Endothelial cell of umbilical vein (primary cell): Measurements from ENCODE around the gene STK32C. TPM values are rescaled to one million over a fixed set of nuclear protein-coding genes. Genes with fewer than 3 reads are reported as not detected.

Experiments
- BruUV-seq: library from RNA; stranded (reverse); fragments of 400-500 nt; replicated peaks from 2 replicates; lab custom pipeline; 2021; lab: Mats Ljungman, UMichigan
- CTCF ChIA-PET: fragments of 300-600, 350-600 bp; sonication (Branson Sonifier 250); formaldehyde crosslinking; loops from one replicate; lab custom pipeline; 2021; ENCODE audit warnings: antibody characterized with exemption, inconsistent platforms; lab: Charles Lee
- POLR2A ChIA-PET: fragments of 300-600, 350-600 bp; sonication (Branson Sonifier 250); formaldehyde crosslinking; loops from one replicate; lab custom pipeline; 2021; ENCODE audit warnings: antibody characterized with exemption, inconsistent platforms; lab: Charles Lee
- DNase-seq: peaks from one replicate; pipeline ENCODE4 v3.0.0-alpha.2; 2011; ENCODE audit warnings: low read depth, low spot score
- FAIRE-seq: peaks from 2 replicates; lab custom pipeline; 2011; peaks lifted over from hg19 to GRCh38; lab: Jason Lieb, UNC
- H2AFZ ChIP-seq: 2 replicates; pipeline ENCODE4 v1.6.0; 2012; ENCODE audit warnings: low read depth, low read length, control low read depth, inconsistent platforms
- H3K27ac ChIP-seq: 2 replicates; pipeline ENCODE4 v1.5.1; 2011; ENCODE audit warnings: low read depth, mild to moderate bottlenecking, control low read depth, low read length, moderate library complexity; ENCODE audit not compliant: insufficient read depth
- H3K27me3 ChIP-seq, 2 experiments: 2 replicates each; pipeline versions ENCODE4 v1.6.0 to v1.6.1; 2011; ENCODE audit warnings: low read length in 2 of 2, mixed read lengths in 1 of 2; ENCODE audit not compliant: control insufficient read depth in 2 of 2, insufficient read depth in 2 of 2
- H3K36me3 ChIP-seq, 2 experiments: 2 replicates in 1 of 2; 3 replicates in 1 of 2; pipeline ENCODE4 v1.5.1; 2011; ENCODE audit warnings: low read length in 2 of 2, mild to moderate bottlenecking in 1 of 2, moderate library complexity in 1 of 2; ENCODE audit not compliant: control insufficient read depth in 2 of 2, insufficient read depth in 2 of 2; ENCODE audit errors: extremely low read depth in 1 of 2
- H3K4me1 ChIP-seq: 3 replicates; pipeline ENCODE4 v1.5.1; 2011; ENCODE audit warnings: mild to moderate bottlenecking, low read length; ENCODE audit not compliant: control insufficient read depth, insufficient read depth; ENCODE audit errors: extremely low read depth
- H3K4me2 ChIP-seq: 2 replicates; pipeline ENCODE4 v1.6.1; 2011; ENCODE audit warnings: low read length, control low read depth, mixed read lengths; ENCODE audit not compliant: insufficient read depth
- H3K4me3 ChIP-seq, 3 experiments: fragments of 200-600 bp in 1 of 3; sonication (generic), shearing (Covaris generic) in 1 of 3; replicated peaks in 1 of 3; 2 replicates each; pipeline ENCODE4 v1.5.1; 2011 to 2016; ENCODE audit warnings: control low read depth in 3 of 3, low read length in 3 of 3, mild to moderate bottlenecking in 2 of 3, inconsistent platforms in 1 of 3, low read depth in 1 of 3, moderate library complexity in 1 of 3; ENCODE audit not compliant: insufficient read depth in 1 of 3
- H3K79me2 ChIP-seq: 2 replicates; pipeline ENCODE4 v1.6.0; 2012; ENCODE audit warnings: low read length, inconsistent platforms; ENCODE audit not compliant: control insufficient read depth, insufficient read depth
- H3K9ac ChIP-seq: replicated peaks from 2 replicates; pipeline ENCODE3; 2011; ENCODE audit warnings: low read length, control low read depth; ENCODE audit not compliant: insufficient read depth; ENCODE audit errors: extremely low read depth
- H3K9me1 ChIP-seq: replicated peaks from 3 replicates; pipeline ENCODE4 v1.6.0; 2011; ENCODE audit warnings: mild to moderate bottlenecking, low read length; ENCODE audit not compliant: control insufficient read depth, insufficient read depth; ENCODE audit errors: extremely low read depth
- H3K9me3 ChIP-seq: replicated peaks from 2 replicates; pipeline ENCODE4 v1.5.1; 2012; ENCODE audit warnings: low read length, inconsistent platforms; ENCODE audit not compliant: control insufficient read depth, insufficient read depth
- H4K20me1 ChIP-seq: replicated peaks from 2 replicates; pipeline ENCODE3; 2011; ENCODE audit warnings: mild to moderate bottlenecking, low read length; ENCODE audit not compliant: control insufficient read depth, insufficient read depth; ENCODE audit errors: extremely low read depth
- EZH2 ChIP-seq: IDR thresholded peaks from 2 replicates; pipeline ENCODE4 v1.6.1; 2012; ENCODE audit warnings: borderline replicate concordance, low read depth, mild to moderate bottlenecking, moderate library complexity, low read length, inconsistent platforms; ENCODE audit not compliant: severe bottlenecking
- FOS ChIP-seq: IDR thresholded peaks from 2 replicates; pipeline ENCODE4 v1.6.1; 2011; ENCODE audit warnings: mild to moderate bottlenecking, low read length, moderate library complexity, borderline replicate concordance; ENCODE audit not compliant: insufficient read depth
- GATA2 ChIP-seq: IDR thresholded peaks from 2 replicates; pipeline ENCODE4 v1.7.0; 2011; ENCODE audit warnings: low read depth, mild to moderate bottlenecking, moderate library complexity, mixed read lengths, low read length; ENCODE audit not compliant: insufficient read length, insufficient read depth
- JUN ChIP-seq: IDR thresholded peaks from 2 replicates; pipeline ENCODE4 v1.6.1; 2011; ENCODE audit warnings: borderline replicate concordance, low read depth; ENCODE audit not compliant: insufficient read length, insufficient read depth
- MYC ChIP-seq: IDR thresholded peaks from one replicate; pipeline ENCODE4 v1.6.1; 2011; ENCODE audit warnings: mild to moderate bottlenecking, low read depth, low read length
- POLR2A ChIP-seq: IDR thresholded peaks from 2 replicates; pipeline ENCODE4 v1.6.1; 2012; ENCODE audit warnings: low read depth, mild to moderate bottlenecking, control low read depth, low read length
- POLR2AphosphoS5 ChIP-seq: IDR thresholded peaks from 2 replicates; pipeline ENCODE4 v1.6.1; 2012; ENCODE audit warnings: low read depth, mild to moderate bottlenecking, control low read depth, low read length, moderate library complexity; ENCODE audit not compliant: insufficient read depth
- dilution Hi-C: fragments of 300-500 bp; cut with MboI; formaldehyde crosslinking; loops from one replicate; pipeline ENCODE4 v1.15.0; 2019; ENCODE audit warnings: low sequenced_read_pairs; ENCODE audit not compliant: extremely low pct_ligation_motif_present
- intact Hi-C: fragments of 100-400 bp; cut with micrococcal nuclease; formaldehyde crosslinking; loops from one replicate; pipeline ENCODE4 v1.10.0; 2022
- polyA plus RNA-seq, 4 experiments: library from polyadenylated mRNA; depleted of rRNA in 3 of 4; stranded (reverse) in 3 of 4; unstranded in 1 of 4; fragments of >200 nt; gene quantifications; 2 replicates each; pipeline versions ENCODE4 v1.2.1 to v1.2.3, GENCODE V29; 2011 to 2012; ENCODE audit warnings: missing spikeins in 1 of 4
- total RNA-seq: library from RNA; stranded (reverse); gene quantifications from 2 replicates; pipeline ENCODE4 v1.2.3, GENCODE V29; 2021
- TF ChIP-seq, protein P1 (sequence below): IDR thresholded peaks from 2 replicates; pipeline ENCODE4 v1.6.1; 2011; ENCODE audit not compliant: insufficient read depth, insufficient read length
- TF ChIP-seq, protein P2 (sequence below), 2 donors: IDR thresholded peaks; 1 replicate in 1 of 2; 2 replicates in 1 of 2; pipeline ENCODE4 v1.5.1; 2011; ENCODE audit warnings: low read length in 2 of 2, mild to moderate bottlenecking in 2 of 2, moderate library complexity in 2 of 2, control low read depth in 1 of 2, inconsistent platforms in 1 of 2, low read depth in 1 of 2; ENCODE audit not compliant: insufficient read depth in 1 of 2; ENCODE audit errors: extremely low read depth in 1 of 2

STK32C gene
- total and polyA plus RNA-seq, 2 donors (not counting 3 experiments of a cell fraction or from before 2014, with no cell fraction given), result 5.4 to 14.1 TPM

DNA sequence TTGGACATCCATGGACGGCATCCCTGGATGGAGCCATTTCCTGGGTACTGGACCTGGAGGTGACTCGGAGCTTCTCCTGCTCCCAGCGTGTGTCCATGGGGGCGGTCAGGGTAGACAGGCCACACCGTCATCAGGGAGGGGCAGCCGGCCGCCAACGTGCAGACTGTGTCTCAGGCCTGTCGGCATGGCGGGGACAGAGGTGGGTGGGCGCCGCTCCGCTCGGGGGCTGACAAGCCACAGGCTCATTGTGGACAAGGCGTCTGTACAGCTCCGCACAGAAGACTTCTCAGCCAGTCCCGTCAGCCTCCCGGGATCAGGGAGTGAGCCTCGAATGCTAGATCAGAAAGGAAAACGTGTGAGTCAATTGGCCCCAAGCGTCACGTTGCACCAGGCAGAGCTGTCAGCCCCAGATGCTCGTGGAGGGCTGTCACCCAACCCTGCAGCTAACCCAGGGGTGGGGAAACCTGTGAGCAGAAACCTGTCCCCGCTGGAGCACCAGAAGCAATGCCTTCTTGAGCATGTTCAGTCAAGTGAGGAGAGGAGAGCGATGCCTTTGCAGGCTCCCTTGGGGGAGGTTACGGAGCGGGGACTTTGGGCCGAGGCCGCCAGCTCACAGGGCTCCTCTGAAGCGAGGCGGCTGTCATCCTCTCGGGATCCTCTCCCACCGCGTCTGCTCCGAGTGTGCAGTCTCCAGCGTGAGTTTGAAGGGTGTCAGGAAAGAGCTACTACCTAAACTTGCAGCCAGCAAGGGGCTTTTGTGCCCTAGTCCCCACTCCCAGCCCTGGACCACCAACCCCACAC lies 137.0 kb downstream of the STK32C start:
- ChIA-PET CTCF (no interaction called here), POLR2A (no interaction called here)
- no peak overlapping the region for H2AFZ ChIP-seq
- no TSS peak for BruUV-seq
- no peaks in the 10 kb centered on the region for H3K9me3 ChIP-seq
- no peak overlapping the region for H3K27ac ChIP-seq
- H3K4me1 ChIP-seq, result no peaks in the 10 kb centered on the region
- DNase-seq (no peak), FAIRE-seq (no peak)
- intact Hi-C loops (no loop called here), dilution Hi-C loops (no loop called here)
- H3K27me3 ChIP-seq, result no peaks in the 10 kb centered on the region
- no peak overlapping the region for H3K4me2 ChIP-seq
- no peak overlapping the region for H3K9ac ChIP-seq
- no peaks in the 10 kb centered on the region for H3K79me2 ChIP-seq
- no peaks in the 10 kb centered on the region for H3K36me3 ChIP-seq
- no peak overlapping the region for H3K4me3 ChIP-seq
- H3K9me1 ChIP-seq, result no peaks in the 10 kb centered on the region
- no peak for TF ChIP-seq JUN
- TF ChIP-seq MYC, result no peak
- TF ChIP-seq, protein P1, sequence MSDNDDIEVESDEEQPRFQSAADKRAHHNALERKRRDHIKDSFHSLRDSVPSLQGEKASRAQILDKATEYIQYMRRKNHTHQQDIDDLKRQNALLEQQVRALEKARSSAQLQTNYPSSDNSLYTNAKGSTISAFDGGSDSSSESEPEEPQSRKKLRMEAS, result no peak
- no peak for TF ChIP-seq POLR2AphosphoS5
- TF ChIP-seq, protein P2, sequence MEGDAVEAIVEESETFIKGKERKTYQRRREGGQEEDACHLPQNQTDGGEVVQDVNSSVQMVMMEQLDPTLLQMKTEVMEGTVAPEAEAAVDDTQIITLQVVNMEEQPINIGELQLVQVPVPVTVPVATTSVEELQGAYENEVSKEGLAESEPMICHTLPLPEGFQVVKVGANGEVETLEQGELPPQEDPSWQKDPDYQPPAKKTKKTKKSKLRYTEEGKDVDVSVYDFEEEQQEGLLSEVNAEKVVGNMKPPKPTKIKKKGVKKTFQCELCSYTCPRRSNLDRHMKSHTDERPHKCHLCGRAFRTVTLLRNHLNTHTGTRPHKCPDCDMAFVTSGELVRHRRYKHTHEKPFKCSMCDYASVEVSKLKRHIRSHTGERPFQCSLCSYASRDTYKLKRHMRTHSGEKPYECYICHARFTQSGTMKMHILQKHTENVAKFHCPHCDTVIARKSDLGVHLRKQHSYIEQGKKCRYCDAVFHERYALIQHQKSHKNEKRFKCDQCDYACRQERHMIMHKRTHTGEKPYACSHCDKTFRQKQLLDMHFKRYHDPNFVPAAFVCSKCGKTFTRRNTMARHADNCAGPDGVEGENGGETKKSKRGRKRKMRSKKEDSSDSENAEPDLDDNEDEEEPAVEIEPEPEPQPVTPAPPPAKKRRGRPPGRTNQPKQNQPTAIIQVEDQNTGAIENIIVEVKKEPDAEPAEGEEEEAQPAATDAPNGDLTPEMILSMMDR (IDR thresholded peaks at IDR 0.05; ENCODE audit: extremely low read depth in 1 of 2, insufficient read depth in 1 of 2, low read depth in 1 of 2, low read length in 2 of 2), result no peak
- TF ChIP-seq GATA2, result no peak
- no peak for TF ChIP-seq FOS
- no peak for TF ChIP-seq EZH2
- TF ChIP-seq POLR2A, result no peak
- H4K20me1 ChIP-seq, result no peaks in the 10 kb centered on the region
